IMR-90 (cell line): ENCODE results near the gene PPP1R9B. TPM values are rescaled to one million over a fixed set of nuclear protein-coding genes. Genes with fewer than 3 reads are reported as not detected.

ENCODE experiments used
- ATAC-seq: fragments of 200-7000 bp; cut with Tn5 transposase; 2 replicates; pipeline ENCODE4 v1.9.1; 2020; ENCODE audit warnings: low read depth, mild to moderate bottlenecking, moderate library complexity
- BruUV-seq: library from RNA; stranded (reverse); fragments of 400-500 nt; replicated peaks from 2 replicates; lab custom pipeline; 2021; lab: Mats Ljungman, UMichigan
- CTCF ChIA-PET: fragments of 300-600 bp; formaldehyde crosslinking; extraction: SDS; loops from one replicate; lab custom pipeline; 2021; ENCODE audit warnings: antibody characterized with exemption; lab: Yijun Ruan, JAX
- POLR2A ChIA-PET: fragments of 300-600 bp; sonication (Branson Sonifier 250); formaldehyde crosslinking; loops from one replicate; lab custom pipeline; 2022; ENCODE audit warnings: antibody characterized with exemption; ENCODE audit not compliant: unreplicated experiment; lab: Charles Lee
- DNase-seq: peaks from one replicate; pipeline ENCODE4 v3.0.0; 2013
- H2AFZ ChIP-seq: replicated peaks from 2 replicates; pipeline ENCODE3; 2013; ENCODE audit warnings: low read length, mild to moderate bottlenecking; ENCODE audit not compliant: poor library complexity
- H2AK5ac ChIP-seq: 2 replicates; pipeline ENCODE4 v1.6.1; 2013; ENCODE audit warnings: low read depth, low read length, inconsistent platforms
- H2AK9ac ChIP-seq: replicated peaks from 2 replicates; pipeline ENCODE3; 2013; ENCODE audit warnings: mild to moderate bottlenecking, low read depth, low read length, moderate library complexity; ENCODE audit not compliant: poor library complexity
- H2BK120ac ChIP-seq: 2 replicates; pipeline ENCODE4 v1.6.1; 2013; ENCODE audit warnings: low read depth, low read length, inconsistent platforms
- H2BK15ac ChIP-seq: 3 replicates; pipeline ENCODE4 v1.6.1; 2013; ENCODE audit warnings: low read depth, low read length, inconsistent platforms
- H2BK20ac ChIP-seq: 2 replicates; pipeline ENCODE4 v1.6.1; 2013; ENCODE audit warnings: low read depth, mild to moderate bottlenecking, inconsistent platforms, low read length, moderate library complexity
- H2BK5ac ChIP-seq: 2 replicates; pipeline ENCODE4 v1.6.1; 2013; ENCODE audit warnings: mild to moderate bottlenecking, low read depth, low read length, inconsistent platforms; ENCODE audit not compliant: poor library complexity, severe bottlenecking
- H3K14ac ChIP-seq: replicated peaks from 2 replicates; pipeline ENCODE4 v1.6.1; 2013; ENCODE audit warnings: low read depth, low read length, inconsistent platforms
- H3K18ac ChIP-seq: 2 replicates; pipeline ENCODE4 v1.6.1; 2013; ENCODE audit warnings: low read depth, low read length, control low read depth
- H3K23ac ChIP-seq: 2 replicates; pipeline ENCODE4 v1.6.1; 2013; ENCODE audit warnings: low read depth, low read length, inconsistent platforms
- H3K27ac ChIP-seq: 2 replicates; pipeline ENCODE4 v1.5.1; 2013; ENCODE audit warnings: mild to moderate bottlenecking, control low read depth, low read length; ENCODE audit not compliant: insufficient read depth
- H3K27me3 ChIP-seq: 2 replicates; pipeline ENCODE4 v1.6.1; 2013; ENCODE audit warnings: low read length; ENCODE audit not compliant: control insufficient read depth, insufficient read depth
- H3K36me3 ChIP-seq: 2 replicates; pipeline ENCODE4 v1.6.1; 2013; ENCODE audit warnings: low read length, mixed read lengths; ENCODE audit not compliant: control insufficient read depth, insufficient read depth
- H3K4ac ChIP-seq: 2 replicates; pipeline ENCODE4 v1.6.1; 2013; ENCODE audit warnings: low read depth, low read length, inconsistent platforms
- H3K4me1 ChIP-seq: 2 replicates; pipeline ENCODE4 v1.6.1; 2013; ENCODE audit warnings: low read length, mixed read lengths; ENCODE audit not compliant: control insufficient read depth, insufficient read depth
- H3K4me2 ChIP-seq: 2 replicates; pipeline ENCODE4 v1.6.1; 2013; ENCODE audit warnings: low read depth, mild to moderate bottlenecking, control low read depth, low read length, moderate library complexity
- H3K4me3 ChIP-seq: 2 replicates; pipeline ENCODE4 v1.5.1; 2013; ENCODE audit warnings: low read depth, mild to moderate bottlenecking, control low read depth, low read length, moderate library complexity; ENCODE audit not compliant: insufficient read depth
- H3K56ac ChIP-seq: 2 replicates; pipeline ENCODE4 v1.6.1; 2013; ENCODE audit warnings: low read length, inconsistent platforms; ENCODE audit not compliant: insufficient read depth; ENCODE audit errors: extremely low read depth
- H3K79me1 ChIP-seq, 2 experiments: 2 replicates each; pipeline ENCODE4 v1.6.1; 2013; ENCODE audit warnings: low read length in 2 of 2, inconsistent platforms in 1 of 2, low read depth in 1 of 2
- H3K9ac ChIP-seq: 2 replicates; pipeline ENCODE4 v1.6.1; 2013; ENCODE audit warnings: low read depth, low read length, control low read depth
- H3K9me1 ChIP-seq: 2 replicates; pipeline ENCODE4 v1.6.1; 2013; ENCODE audit warnings: low read length, inconsistent platforms; ENCODE audit not compliant: insufficient read depth
- H3K9me3 ChIP-seq: 2 replicates; pipeline ENCODE4 v1.6.1; 2013; ENCODE audit warnings: low read length; ENCODE audit not compliant: control insufficient read depth, insufficient read depth
- H4K20me1 ChIP-seq: 2 replicates; pipeline ENCODE4 v1.6.1; 2013; ENCODE audit warnings: low read length, inconsistent platforms; ENCODE audit not compliant: insufficient read depth
- H4K5ac ChIP-seq: 2 replicates; pipeline ENCODE4 v1.6.1; 2013; ENCODE audit warnings: mild to moderate bottlenecking, low read depth, low read length, control low read depth
- H4K8ac ChIP-seq, 2 experiments: 2 replicates each; pipeline ENCODE4 v1.6.1; 2013; ENCODE audit warnings: low read depth in 2 of 2, low read length in 2 of 2, control low read depth in 1 of 2, inconsistent platforms in 1 of 2
- H4K91ac ChIP-seq: 2 replicates; pipeline ENCODE4 v1.6.1; 2013; ENCODE audit warnings: low read depth, low read length, inconsistent platforms; ENCODE audit not compliant: insufficient read depth
- BHLHE40 ChIP-seq: fragments of 150-350 bp; IDR thresholded peaks from 2 replicates; pipeline ENCODE4 v1.6.1; 2016; ENCODE audit warnings: mild to moderate bottlenecking, low read depth, low read length
- CEBPB ChIP-seq: IDR thresholded peaks from 2 replicates; pipeline ENCODE4 v1.6.1; 2012; ENCODE audit warnings: low read depth, low read length, improper control_type of control experiment
- CHD1 ChIP-seq: IDR thresholded peaks from 2 replicates; pipeline ENCODE4 v1.6.1; 2012; ENCODE audit warnings: low read depth, low read length, improper control_type of control experiment
- ELK1 ChIP-seq: fragments of 150-350 bp; IDR thresholded peaks from 2 replicates; pipeline ENCODE4 v1.6.1; 2016; ENCODE audit warnings: low read depth, mild to moderate bottlenecking, low read length, moderate library complexity, borderline replicate concordance
- FOS ChIP-seq: fragments of 150-350 bp; IDR thresholded peaks from 2 replicates; pipeline ENCODE4 v1.6.1; 2016; ENCODE audit warnings: low read depth, low read length
- MAFK ChIP-seq: IDR thresholded peaks from 2 replicates; pipeline ENCODE4 v1.6.1; 2012; ENCODE audit warnings: low read depth, low read length, improper control_type of control experiment
- MAZ ChIP-seq: IDR thresholded peaks from 2 replicates; pipeline ENCODE4 v1.6.1; 2012; ENCODE audit warnings: low read depth, mild to moderate bottlenecking, low read length, improper control_type of control experiment, moderate library complexity, borderline replicate concordance
- MXI1 ChIP-seq: IDR thresholded peaks from 2 replicates; pipeline ENCODE4 v1.6.1; 2012; ENCODE audit warnings: low read depth, mild to moderate bottlenecking, low read length, moderate library complexity, borderline replicate concordance
- NFE2L2 ChIP-seq: fragments of 150-350 bp; IDR thresholded peaks from 2 replicates; pipeline ENCODE4 v1.6.1; 2016; ENCODE audit warnings: low read depth, mild to moderate bottlenecking, low read length
- POLR2A ChIP-seq: IDR thresholded peaks from 2 replicates; pipeline ENCODE4 v1.6.1; 2012; ENCODE audit warnings: mild to moderate bottlenecking, low read depth, low read length
- RAD21 ChIP-seq: IDR thresholded peaks from 2 replicates; pipeline ENCODE4 v1.6.1; 2012; ENCODE audit warnings: low read length, improper control_type of control experiment
- RCOR1 ChIP-seq: IDR thresholded peaks from 2 replicates; pipeline ENCODE4 v1.6.1; 2012; ENCODE audit warnings: mild to moderate bottlenecking, low read length, improper control_type of control experiment; ENCODE audit not compliant: insufficient replicate concordance
- RFX5 ChIP-seq: IDR thresholded peaks from 2 replicates; pipeline ENCODE4 v1.8.0; 2012; ENCODE audit warnings: low read depth, mild to moderate bottlenecking, low read length, moderate library complexity
- SMC3 ChIP-seq: fragments of 150-350 bp; IDR thresholded peaks from 2 replicates; pipeline ENCODE4 v1.6.1; 2016; ENCODE audit warnings: low read depth, mild to moderate bottlenecking, antibody characterized with exemption, low read length, moderate library complexity
- USF2 ChIP-seq: fragments of 150-350 bp; IDR thresholded peaks from 2 replicates; pipeline ENCODE4 v1.6.1; 2017; ENCODE audit warnings: mild to moderate bottlenecking, antibody characterized with exemption, low read length, low read depth
- WGBS, 2 experiments: methylation state at CpG; one replicate each; pipeline versions ENCODE4 v1.1.5 to v1.1.7; 2013; ENCODE audit warnings: missing lambda C conversion rate in 2 of 2; ENCODE audit not compliant: insufficient read length in 1 of 2; ENCODE audit errors: extremely low coverage in 2 of 2; 5-methylcytosine and 5-hydroxymethylcytosine counted together
- dilution Hi-C: fragments of 300-500 bp; cut with HindIII; formaldehyde crosslinking; loops from one replicate; pipeline ENCODE4 v1.14.3; 2018; ENCODE audit warnings: low sequenced_read_pairs; ENCODE audit not compliant: unreplicated experiment
- in situ Hi-C: fragments of 300-500 bp; cut with MboI; formaldehyde crosslinking; loops from 3 replicates; pipeline ENCODE4 v1.14.3; 2019; ENCODE audit warnings: low sequenced_read_pairs, inconsistent platforms, mixed read lengths
- intact Hi-C: fragments of 100-400 bp; cut with micrococcal nuclease; formaldehyde crosslinking; loops from 2 replicates; pipeline ENCODE4 v1.10.0; 2022
- polyA plus RNA-seq, 3 experiments: library from polyadenylated mRNA; depleted of rRNA; stranded (reverse); fragments of >200 nt; gene quantifications; 2 replicates each; pipeline ENCODE4 v1.2.3, GENCODE V29; 2012; ENCODE audit warnings: low replicate concordance in 1 of 3
- total RNA-seq: library from RNA; depleted of rRNA; stranded (reverse); fragments of >200 nt; gene quantifications from 2 replicates; pipeline ENCODE4 v1.2.3, GENCODE V29; 2012
- TF ChIP-seq, protein P1 (sequence below): conservative IDR thresholded peaks from 2 replicates; pipeline ENCODE4 v1.5.1; 2012; ENCODE audit warnings: mild to moderate bottlenecking, low read depth, low read length, improper control_type of control experiment

Gene PPP1R9B
- total and polyA plus RNA-seq, 2 of the 4 experiments (the other 2 are of a cell fraction), result 23.0 to 28.0 TPM

DNA sequence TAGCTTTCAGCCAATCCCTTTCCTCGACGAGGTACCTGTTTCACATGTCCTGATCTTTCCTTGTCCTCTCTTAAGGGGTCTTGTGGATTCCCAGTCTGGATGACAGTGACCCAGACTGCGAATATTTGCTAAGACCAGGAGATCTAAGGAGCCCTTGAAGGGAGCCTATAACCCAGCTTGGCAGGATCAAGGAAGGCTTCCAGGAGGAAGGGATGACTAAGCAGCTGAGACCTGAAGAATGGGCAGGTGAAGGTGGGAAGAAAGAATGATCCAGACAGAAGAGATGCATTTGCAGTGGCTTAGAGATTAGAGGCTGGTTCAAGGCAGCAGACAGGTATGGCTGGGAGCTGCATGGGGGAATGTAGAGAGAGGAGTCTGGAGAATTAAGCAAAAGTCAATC is 57.2 kb downstream of the PPP1R9B start:
- H3K18ac ChIP-seq, result no peak overlapping the region
- H3K23ac ChIP-seq, result no peak overlapping the region
- H3K27me3 ChIP-seq, result no peaks in the 10 kb centered on the region
- dilution Hi-C loops, result no loop called here
- POLR2A ChIA-PET, result interaction anchor here (1.6 kb wide), 1 partner anchor 66 kb away, joined by 4 read pairs; no protein-coding TSS in a partner anchor
- no peaks in the 10 kb centered on the region; the same call in 1 of the 2 replicates for H4K20me1 ChIP-seq
- H3K9me3 ChIP-seq, result no peaks in the 10 kb centered on the region
- peaks cover 5% of the 10 kb centered on the region; the same call in 1 of the 2 replicates for H3K4me1 ChIP-seq
- no TSS peak for BruUV-seq
- H3K9me1 ChIP-seq, result no peaks in the 10 kb centered on the region
- H4K5ac ChIP-seq, result no peak overlapping the region
- H2AK9ac ChIP-seq, result no peak overlapping the region
- H3K36me3 ChIP-seq, result peaks cover 25% of the 10 kb centered on the region
- no peak overlapping the region for H2AK5ac ChIP-seq
- no peak overlapping the region for H2BK120ac ChIP-seq
- CTCF ChIA-PET, result interaction anchor here (0.6 to 2.5 kb wide), 6 partner anchors 55 to 207 kb away, joined by 3 to 15 read pairs (median 6); no protein-coding TSS in a partner anchor
- H4K91ac ChIP-seq, result no peak overlapping the region
- H3K14ac ChIP-seq, result no peak overlapping the region
- TF ChIP-seq USF2 (no peak), POLR2A (no peak), CEBPB (no peak), RAD21 (no peak), FOS (no peak), MAFK (no peak), NFE2L2 (no peak), CHD1 (no peak), RCOR1 (no peak), MAZ (no peak), BHLHE40 (no peak), ELK1 (no peak), RFX5 (no peak), MXI1 (no peak), SMC3 (no peak)
- TF ChIP-seq, protein P1, sequence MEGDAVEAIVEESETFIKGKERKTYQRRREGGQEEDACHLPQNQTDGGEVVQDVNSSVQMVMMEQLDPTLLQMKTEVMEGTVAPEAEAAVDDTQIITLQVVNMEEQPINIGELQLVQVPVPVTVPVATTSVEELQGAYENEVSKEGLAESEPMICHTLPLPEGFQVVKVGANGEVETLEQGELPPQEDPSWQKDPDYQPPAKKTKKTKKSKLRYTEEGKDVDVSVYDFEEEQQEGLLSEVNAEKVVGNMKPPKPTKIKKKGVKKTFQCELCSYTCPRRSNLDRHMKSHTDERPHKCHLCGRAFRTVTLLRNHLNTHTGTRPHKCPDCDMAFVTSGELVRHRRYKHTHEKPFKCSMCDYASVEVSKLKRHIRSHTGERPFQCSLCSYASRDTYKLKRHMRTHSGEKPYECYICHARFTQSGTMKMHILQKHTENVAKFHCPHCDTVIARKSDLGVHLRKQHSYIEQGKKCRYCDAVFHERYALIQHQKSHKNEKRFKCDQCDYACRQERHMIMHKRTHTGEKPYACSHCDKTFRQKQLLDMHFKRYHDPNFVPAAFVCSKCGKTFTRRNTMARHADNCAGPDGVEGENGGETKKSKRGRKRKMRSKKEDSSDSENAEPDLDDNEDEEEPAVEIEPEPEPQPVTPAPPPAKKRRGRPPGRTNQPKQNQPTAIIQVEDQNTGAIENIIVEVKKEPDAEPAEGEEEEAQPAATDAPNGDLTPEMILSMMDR, result no peak
- H3K56ac ChIP-seq, result no peak overlapping the region
- H3K79me1 ChIP-seq, result peaks cover 6 to 13% of the 10 kb centered on the region in 2 experiments; a peak in 3 of 4 replicates
- in situ Hi-C loops, result loop anchor here (5.0 kb wide), 1 partner anchor 204 kb away; no protein-coding TSS in a partner anchor
- WGBS, 2 experiments, result 81% methylated on average over 3 of the region's 3 CpGs; no CpG with 5 or more reads in 1 of the 2 experiments
- H3K9ac ChIP-seq, result no peak overlapping the region
- intact Hi-C loops, result no loop called here
- H2BK5ac ChIP-seq, result no peak overlapping the region
- no peak overlapping the region for H3K4me3 ChIP-seq
- no peak overlapping the region for H2BK20ac ChIP-seq
- no peak overlapping the region for H2AFZ ChIP-seq
- no peak overlapping the region for H4K8ac ChIP-seq
- no peak overlapping the region for H3K4ac ChIP-seq
- H2BK15ac ChIP-seq, result no peak overlapping the region
- no peak for ATAC-seq
- no peak for DNase-seq
- no peak overlapping the region for H3K27ac ChIP-seq
- H3K4me2 ChIP-seq, result no peak overlapping the region
